Endothelial cell of umbilical vein (primary cell): ENCODE measurements around the gene OTX2. TPM values are rescaled to one million over a fixed set of nuclear protein-coding genes. Genes with fewer than 3 reads are reported as not detected.

Source experiments
- BruUV-seq: library from RNA; stranded (reverse); fragments of 400-500 nt; replicated peaks from 2 replicates; lab custom pipeline; 2021; lab: Mats Ljungman, UMichigan
- CTCF ChIA-PET: fragments of 300-600, 350-600 bp; sonication (Branson Sonifier 250); formaldehyde crosslinking; loops from one replicate; lab custom pipeline; 2021; ENCODE audit warnings: antibody characterized with exemption, inconsistent platforms; lab: Charles Lee
- POLR2A ChIA-PET: fragments of 300-600, 350-600 bp; sonication (Branson Sonifier 250); formaldehyde crosslinking; loops from one replicate; lab custom pipeline; 2021; ENCODE audit warnings: antibody characterized with exemption, inconsistent platforms; lab: Charles Lee
- DNase-seq: peaks from one replicate; pipeline ENCODE4 v3.0.0-alpha.2; 2011; ENCODE audit warnings: low read depth, low spot score
- FAIRE-seq: peaks from 2 replicates; lab custom pipeline; 2011; peaks lifted over from hg19 to GRCh38; lab: Jason Lieb, UNC
- H2AFZ ChIP-seq: 2 replicates; pipeline ENCODE4 v1.6.0; 2012; ENCODE audit warnings: low read depth, low read length, control low read depth, inconsistent platforms
- H3K27ac ChIP-seq: 2 replicates; pipeline ENCODE4 v1.5.1; 2011; ENCODE audit warnings: low read depth, mild to moderate bottlenecking, control low read depth, low read length, moderate library complexity; ENCODE audit not compliant: insufficient read depth
- H3K27me3 ChIP-seq, 2 experiments: 2 replicates each; pipeline versions ENCODE4 v1.6.0 to v1.6.1; 2011; ENCODE audit warnings: low read length in 2 of 2, mixed read lengths in 1 of 2; ENCODE audit not compliant: control insufficient read depth in 2 of 2, insufficient read depth in 2 of 2
- H3K36me3 ChIP-seq, 2 experiments: 2 replicates in 1 of 2; 3 replicates in 1 of 2; pipeline ENCODE4 v1.5.1; 2011; ENCODE audit warnings: low read length in 2 of 2, mild to moderate bottlenecking in 1 of 2, moderate library complexity in 1 of 2; ENCODE audit not compliant: control insufficient read depth in 2 of 2, insufficient read depth in 2 of 2; ENCODE audit errors: extremely low read depth in 1 of 2
- H3K4me1 ChIP-seq: 3 replicates; pipeline ENCODE4 v1.5.1; 2011; ENCODE audit warnings: mild to moderate bottlenecking, low read length; ENCODE audit not compliant: control insufficient read depth, insufficient read depth; ENCODE audit errors: extremely low read depth
- H3K4me2 ChIP-seq: 2 replicates; pipeline ENCODE4 v1.6.1; 2011; ENCODE audit warnings: low read length, control low read depth, mixed read lengths; ENCODE audit not compliant: insufficient read depth
- H3K4me3 ChIP-seq, 3 experiments: fragments of 200-600 bp in 1 of 3; sonication (generic), shearing (Covaris generic) in 1 of 3; replicated peaks in 1 of 3; 2 replicates each; pipeline ENCODE4 v1.5.1; 2011 to 2016; ENCODE audit warnings: control low read depth in 3 of 3, low read length in 3 of 3, mild to moderate bottlenecking in 2 of 3, inconsistent platforms in 1 of 3, low read depth in 1 of 3, moderate library complexity in 1 of 3; ENCODE audit not compliant: insufficient read depth in 1 of 3
- H3K79me2 ChIP-seq: 2 replicates; pipeline ENCODE4 v1.6.0; 2012; ENCODE audit warnings: low read length, inconsistent platforms; ENCODE audit not compliant: control insufficient read depth, insufficient read depth
- H3K9ac ChIP-seq: replicated peaks from 2 replicates; pipeline ENCODE3; 2011; ENCODE audit warnings: low read length, control low read depth; ENCODE audit not compliant: insufficient read depth; ENCODE audit errors: extremely low read depth
- H3K9me1 ChIP-seq: replicated peaks from 3 replicates; pipeline ENCODE4 v1.6.0; 2011; ENCODE audit warnings: mild to moderate bottlenecking, low read length; ENCODE audit not compliant: control insufficient read depth, insufficient read depth; ENCODE audit errors: extremely low read depth
- H3K9me3 ChIP-seq: replicated peaks from 2 replicates; pipeline ENCODE4 v1.5.1; 2012; ENCODE audit warnings: low read length, inconsistent platforms; ENCODE audit not compliant: control insufficient read depth, insufficient read depth
- H4K20me1 ChIP-seq: replicated peaks from 2 replicates; pipeline ENCODE3; 2011; ENCODE audit warnings: mild to moderate bottlenecking, low read length; ENCODE audit not compliant: control insufficient read depth, insufficient read depth; ENCODE audit errors: extremely low read depth
- CTCF ChIP-seq, 2 donors: IDR thresholded peaks; 1 replicate in 1 of 2; 2 replicates in 1 of 2; pipeline ENCODE4 v1.5.1; 2011; ENCODE audit warnings: low read length in 2 of 2, mild to moderate bottlenecking in 2 of 2, moderate library complexity in 2 of 2, control low read depth in 1 of 2, inconsistent platforms in 1 of 2, low read depth in 1 of 2; ENCODE audit not compliant: insufficient read depth in 1 of 2; ENCODE audit errors: extremely low read depth in 1 of 2
- EZH2 ChIP-seq: IDR thresholded peaks from 2 replicates; pipeline ENCODE4 v1.6.1; 2012; ENCODE audit warnings: borderline replicate concordance, low read depth, mild to moderate bottlenecking, moderate library complexity, low read length, inconsistent platforms; ENCODE audit not compliant: severe bottlenecking
- FOS ChIP-seq: IDR thresholded peaks from 2 replicates; pipeline ENCODE4 v1.6.1; 2011; ENCODE audit warnings: mild to moderate bottlenecking, low read length, moderate library complexity, borderline replicate concordance; ENCODE audit not compliant: insufficient read depth
- GATA2 ChIP-seq: IDR thresholded peaks from 2 replicates; pipeline ENCODE4 v1.7.0; 2011; ENCODE audit warnings: low read depth, mild to moderate bottlenecking, moderate library complexity, mixed read lengths, low read length; ENCODE audit not compliant: insufficient read length, insufficient read depth
- JUN ChIP-seq: IDR thresholded peaks from 2 replicates; pipeline ENCODE4 v1.6.1; 2011; ENCODE audit warnings: borderline replicate concordance, low read depth; ENCODE audit not compliant: insufficient read length, insufficient read depth
- MAX ChIP-seq: IDR thresholded peaks from 2 replicates; pipeline ENCODE4 v1.6.1; 2011; ENCODE audit not compliant: insufficient read depth, insufficient read length
- MYC ChIP-seq: IDR thresholded peaks from one replicate; pipeline ENCODE4 v1.6.1; 2011; ENCODE audit warnings: mild to moderate bottlenecking, low read depth, low read length
- POLR2A ChIP-seq: IDR thresholded peaks from 2 replicates; pipeline ENCODE4 v1.6.1; 2012; ENCODE audit warnings: low read depth, mild to moderate bottlenecking, control low read depth, low read length
- POLR2AphosphoS5 ChIP-seq: IDR thresholded peaks from 2 replicates; pipeline ENCODE4 v1.6.1; 2012; ENCODE audit warnings: low read depth, mild to moderate bottlenecking, control low read depth, low read length, moderate library complexity; ENCODE audit not compliant: insufficient read depth
- dilution Hi-C: fragments of 300-500 bp; cut with MboI; formaldehyde crosslinking; loops from one replicate; pipeline ENCODE4 v1.15.0; 2019; ENCODE audit warnings: low sequenced_read_pairs; ENCODE audit not compliant: extremely low pct_ligation_motif_present
- intact Hi-C: fragments of 100-400 bp; cut with micrococcal nuclease; formaldehyde crosslinking; loops from one replicate; pipeline ENCODE4 v1.10.0; 2022
- polyA plus RNA-seq, 4 experiments: library from polyadenylated mRNA; depleted of rRNA in 3 of 4; stranded (reverse) in 3 of 4; unstranded in 1 of 4; fragments of >200 nt; gene quantifications; 2 replicates each; pipeline versions ENCODE4 v1.2.1 to v1.2.3, GENCODE V29; 2011 to 2012; ENCODE audit warnings: missing spikeins in 1 of 4
- total RNA-seq: library from RNA; stranded (reverse); gene quantifications from 2 replicates; pipeline ENCODE4 v1.2.3, GENCODE V29; 2021

Gene OTX2
- total and polyA plus RNA-seq, 2 donors (not counting 3 experiments of a cell fraction or from before 2014, with no cell fraction given), result not detected

- Histone ChIP-seq H3K9ac (no peak overlapping the region), H3K9me3 (no peaks in the 10 kb centered on the region), H3K4me1 (no peaks in the 10 kb centered on the region), H3K27me3 (peaks cover 83 to 97% of the 10 kb centered on the region in 2 experiments), H3K4me3 (no peak overlapping the region), H3K9me1 (no peaks in the 10 kb centered on the region), H3K36me3 (no peaks in the 10 kb centered on the region), H3K4me2 (no peak overlapping the region), H2AFZ (no peak overlapping the region), H3K27ac (no peak overlapping the region), H4K20me1 (no peaks in the 10 kb centered on the region), H3K79me2 (no peaks in the 10 kb centered on the region)
- no peak for TF ChIP-seq POLR2A
- TF ChIP-seq EZH2, result no peak
- DNase-seq, result no peak
- FAIRE-seq, result no peak
- dilution Hi-C loops (no loop called here), intact Hi-C loops (no loop called here)
- no TSS peak for BruUV-seq
- POLR2A ChIA-PET, result no interaction called here
- CTCF ChIA-PET, result no interaction called here
These were observed 6.3 kb downstream of the OTX2 start for GRCh38 chr14:56803816-56804535.

- dilution Hi-C loops (no loop called here), intact Hi-C loops (no loop called here)
- Histone ChIP-seq H2AFZ (no peak overlapping the region), H3K27ac (no peak overlapping the region), H3K27me3 (peaks cover 86 to 97% of the 10 kb centered on the region in 2 experiments), H3K4me1 (no peaks in the 10 kb centered on the region), H3K4me2 (no peak overlapping the region), H3K79me2 (no peaks in the 10 kb centered on the region), H3K4me3 (no peak overlapping the region), H4K20me1 (no peaks in the 10 kb centered on the region), H3K9me3 (no peaks in the 10 kb centered on the region), H3K9ac (no peak overlapping the region), H3K36me3 (no peaks in the 10 kb centered on the region), H3K9me1 (no peaks in the 10 kb centered on the region)
- POLR2A ChIA-PET, result no interaction called here
- no peak for FAIRE-seq
- TF ChIP-seq FOS (no peak), POLR2A (no peak), CTCF (IDR thresholded peaks at IDR 0.05; ENCODE audit: extremely low read depth in 1 of 2, insufficient read depth in 1 of 2, low read depth in 1 of 2, low read length in 2 of 2) (no peak), MAX (no peak), EZH2 (no peak), MYC (no peak), GATA2 (no peak), POLR2AphosphoS5 (no peak), JUN (no peak)
- CTCF ChIA-PET, result interaction anchor here (1.9 kb wide), 1 partner anchor 10 kb away, joined by 7 read pairs; no protein-coding TSS in a partner anchor
- BruUV-seq, result no TSS peak
- DNase-seq, result no peak
These were observed 8.4 kb downstream of the OTX2 start for GRCh38 chr14:56801920-56802319.
